ENCODE results near the gene MAT2B.

DNA sequence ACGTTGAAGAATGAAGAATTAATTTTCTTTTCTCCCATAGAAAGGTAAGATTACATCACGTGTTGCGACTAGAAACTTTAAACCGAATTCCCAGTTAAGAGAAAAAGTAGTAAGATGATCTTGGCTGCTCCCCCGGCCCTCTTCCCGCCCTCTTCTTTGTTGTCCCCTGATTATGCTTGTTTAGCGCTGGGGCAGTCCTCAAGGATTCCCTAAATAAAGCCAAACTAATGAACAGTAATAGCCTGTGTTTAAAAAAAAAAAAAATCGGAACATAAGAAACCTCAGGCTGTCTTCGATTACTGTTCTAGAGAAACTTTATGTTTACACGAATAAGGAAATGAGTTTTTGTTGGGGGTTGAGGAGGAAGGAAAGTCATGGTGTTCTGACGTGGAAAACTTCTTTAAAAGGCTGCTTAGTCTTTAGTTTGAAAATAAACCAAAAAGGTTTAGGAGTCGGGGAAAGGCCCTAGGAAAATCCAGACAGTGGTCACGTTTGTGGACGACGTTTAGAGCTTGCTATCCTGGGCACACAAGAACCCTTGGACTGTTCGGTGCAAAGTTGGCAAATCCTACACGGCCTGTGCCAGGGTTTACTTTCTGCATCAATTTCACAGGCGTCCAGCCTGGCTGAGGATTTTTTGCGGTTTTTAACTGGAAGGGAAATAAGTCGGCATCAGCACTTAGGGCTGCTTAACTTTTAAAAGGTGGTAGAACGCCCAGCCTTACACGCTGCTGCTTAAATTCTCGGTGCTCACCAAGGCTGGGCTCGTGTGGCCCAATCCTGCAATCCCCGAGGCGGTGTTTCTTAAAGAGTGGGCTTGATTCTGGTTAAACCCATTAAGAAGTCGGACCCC, 1.1 kb upstream of the MAT2B start:
- no peak for TF ChIP-seq FOXM1 (IDR thresholded peaks at IDR 0.05; ENCODE audit: borderline replicate concordance)
- TF ChIP-seq CTBP1 (IDR thresholded peaks at IDR 0.05; ENCODE audit: borderline replicate concordance): no peak
- TF ChIP-seq TARDBP (IDR thresholded peaks at IDR 0.05): no peak
- TF ChIP-seq ZNF384 (IDR thresholded peaks at IDR 0.05): no peak
- no peak for TF ChIP-seq HDGF (IDR thresholded peaks at IDR 0.05; ENCODE audit: borderline replicate concordance)
- TF ChIP-seq BHLHE40 (IDR thresholded peaks at IDR 0.05; ENCODE audit: borderline replicate concordance): no peak
- no peak for TF ChIP-seq NFRKB (IDR thresholded peaks at IDR 0.05)
- TF ChIP-seq FOXK2 (IDR thresholded peaks at IDR 0.05): no peak

Data from HEK293T (cell line).